AG04449 (cell line): Measurements from ENCODE around the gene RPRD2.

Experiments used
- CTCF ChIA-PET: fragments of 350-600 bp; formaldehyde crosslinking; extraction: SDS; loops from one replicate; lab custom pipeline; 2021; ENCODE audit warnings: antibody characterized with exemption; lab: Yijun Ruan, JAX
- POLR2A ChIA-PET: fragments of 400-600, 350-600 bp; formaldehyde crosslinking; extraction: SDS; loops from one replicate; lab custom pipeline; 2020; ENCODE audit warnings: antibody characterized with exemption, inconsistent platforms; lab: Yijun Ruan, JAX
- DNase-seq: peaks from one replicate; pipeline ENCODE4 v3.0.0-alpha.2; 2010; ENCODE audit warnings: low read depth, low spot score
- H3K4me3 ChIP-seq: 2 replicates; pipeline ENCODE4 v1.5.1; 2011; ENCODE audit warnings: low read depth, mild to moderate bottlenecking, control low read depth, low read length
- TF ChIP-seq, protein P1 (sequence below): IDR thresholded peaks from one replicate; pipeline ENCODE4 v1.5.1; 2011; ENCODE audit warnings: mild to moderate bottlenecking, moderate library complexity, low read length, control low read depth, inconsistent platforms; ENCODE audit not compliant: insufficient read depth; ENCODE audit errors: missing control alignments

Gene RPRD2

DNA sequence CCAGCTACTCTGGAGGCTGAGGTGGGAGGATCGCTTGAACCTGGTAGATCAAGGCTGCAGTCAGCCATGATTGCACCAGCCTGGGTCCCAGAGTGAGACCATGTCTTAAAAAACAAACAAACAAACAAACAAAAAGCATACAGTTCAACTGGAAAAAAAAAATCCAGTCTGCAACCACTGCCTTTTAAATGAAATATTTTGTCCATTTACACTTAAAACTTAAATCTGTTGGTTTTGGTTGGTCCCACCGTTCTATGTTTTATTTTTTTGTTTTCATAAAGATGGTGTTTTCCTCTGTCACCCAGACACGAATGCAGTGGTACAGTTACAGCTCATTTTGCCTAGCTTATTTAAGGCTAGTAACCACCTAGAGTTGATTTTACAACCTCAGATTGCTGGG lies 161.4 kb downstream of the RPRD2 start:
- ChIA-PET POLR2A (no interaction called here), CTCF (no interaction called here)
- TF ChIP-seq, protein P1, sequence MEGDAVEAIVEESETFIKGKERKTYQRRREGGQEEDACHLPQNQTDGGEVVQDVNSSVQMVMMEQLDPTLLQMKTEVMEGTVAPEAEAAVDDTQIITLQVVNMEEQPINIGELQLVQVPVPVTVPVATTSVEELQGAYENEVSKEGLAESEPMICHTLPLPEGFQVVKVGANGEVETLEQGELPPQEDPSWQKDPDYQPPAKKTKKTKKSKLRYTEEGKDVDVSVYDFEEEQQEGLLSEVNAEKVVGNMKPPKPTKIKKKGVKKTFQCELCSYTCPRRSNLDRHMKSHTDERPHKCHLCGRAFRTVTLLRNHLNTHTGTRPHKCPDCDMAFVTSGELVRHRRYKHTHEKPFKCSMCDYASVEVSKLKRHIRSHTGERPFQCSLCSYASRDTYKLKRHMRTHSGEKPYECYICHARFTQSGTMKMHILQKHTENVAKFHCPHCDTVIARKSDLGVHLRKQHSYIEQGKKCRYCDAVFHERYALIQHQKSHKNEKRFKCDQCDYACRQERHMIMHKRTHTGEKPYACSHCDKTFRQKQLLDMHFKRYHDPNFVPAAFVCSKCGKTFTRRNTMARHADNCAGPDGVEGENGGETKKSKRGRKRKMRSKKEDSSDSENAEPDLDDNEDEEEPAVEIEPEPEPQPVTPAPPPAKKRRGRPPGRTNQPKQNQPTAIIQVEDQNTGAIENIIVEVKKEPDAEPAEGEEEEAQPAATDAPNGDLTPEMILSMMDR, result no peak
- no peak for DNase-seq
- H3K4me3 ChIP-seq, result no peak overlapping the region
